GM19328 (cell line): ENCODE results near the gene DHH.
"Not testable (repeated sequence)": the region's sequence is repeated elsewhere in the genome, so short reads cannot be mapped to it uniquely, and the experiment has no call there.

ENCODE experiments used
- ATAC-seq: cut with Tn5 transposase; IDR thresholded peaks from one replicate; pipeline ENCODE4 v1.9.1; 2021; ENCODE audit warnings: mild to moderate bottlenecking, moderate library complexity; ENCODE audit not compliant: unreplicated experiment

DHH gene

GRCh38 chr12:49094160-49094974 is at the start of gene DHH:
TSS of gene DHH (minus strand) at chr12:49094801. CDS start at chr12:49094512, 289 bp downstream.
- ATAC-seq = no peak

GRCh38 chr12:49144384-49144783 is 49.8 kb upstream of the DHH start:
- ATAC-seq = no peak

- ATAC-seq = no peak
These were observed 44.4 kb upstream of the DHH start for GRCh38 chr12:49138999-49139398.

- ATAC-seq = no peak
These were observed 44.0 kb upstream of the DHH start for GRCh38 chr12:49138587-49138986.

GRCh38 chr12:49137476-49137875 is 42.9 kb upstream of the DHH start:
- no peak for ATAC-seq

GRCh38 chr12:49136997-49137396 is 42.4 kb upstream of the DHH start:
- not testable (repeated sequence) for ATAC-seq

- no peak for ATAC-seq
These were observed 39.0 kb upstream of the DHH start for GRCh38 chr12:49133590-49133989.

- no peak for ATAC-seq
These were observed 38.4 kb upstream of the DHH start for GRCh38 chr12:49133014-49133413.

- no peak for ATAC-seq
These were observed 37.4 kb upstream of the DHH start for GRCh38 chr12:49131894-49132461.

GRCh38 chr12:49131051-49131893 is 36.7 kb upstream of the DHH start, which contains the start of gene TUBA1B:
TSS of gene TUBA1B (minus strand) at chr12:49131395. CDS start at chr12:49131300, 95 bp downstream.
- ATAC-seq = peak; percentile 69

- ATAC-seq = peak; percentile 49
These were observed 35.8 kb upstream of the DHH start for GRCh38 chr12:49130151-49131050.

- ATAC-seq = no peak
These were observed 34.9 kb upstream of the DHH start for GRCh38 chr12:49129332-49130150.

- not testable (repeated sequence) for ATAC-seq
These were observed 33.4 kb upstream of the DHH start for GRCh38 chr12:49127971-49128370.

- ATAC-seq = no peak
These were observed 32.5 kb upstream of the DHH start for GRCh38 chr12:49126852-49127763.

- ATAC-seq = no peak
These were observed 26.6 kb upstream of the DHH start for GRCh38 chr12:49121047-49121696.

- no peak for ATAC-seq
These were observed 16.6 kb upstream of the DHH start for GRCh38 chr12:49111206-49111605.

GRCh38 chr12:49110464-49111155 is 16.0 kb upstream of the DHH start, which contains the start of gene LMBR1L:
TSS of gene LMBR1L (minus strand) at chr12:49110847. CDS start at chr12:49110555, 292 bp downstream.
- peak; percentile 99 for ATAC-seq
